GM18507 (cell line): ENCODE results near the gene STX1B.
"Not testable (repeated sequence)": the region's sequence is repeated elsewhere in the genome, so short reads cannot be mapped to it uniquely, and the experiment has no call there.

Experiments used
- DNase-seq: peaks from one replicate; pipeline ENCODE4 v3.0.0; 2011; ENCODE audit warnings: low read depth; ENCODE audit not compliant: insufficient read length; ENCODE audit errors: extremely low spot score
- FAIRE-seq: peaks from 2 replicates; lab custom pipeline; 2011; peaks lifted over from hg19 to GRCh38; lab: Jason Lieb, UNC

Gene STX1B

DNA sequence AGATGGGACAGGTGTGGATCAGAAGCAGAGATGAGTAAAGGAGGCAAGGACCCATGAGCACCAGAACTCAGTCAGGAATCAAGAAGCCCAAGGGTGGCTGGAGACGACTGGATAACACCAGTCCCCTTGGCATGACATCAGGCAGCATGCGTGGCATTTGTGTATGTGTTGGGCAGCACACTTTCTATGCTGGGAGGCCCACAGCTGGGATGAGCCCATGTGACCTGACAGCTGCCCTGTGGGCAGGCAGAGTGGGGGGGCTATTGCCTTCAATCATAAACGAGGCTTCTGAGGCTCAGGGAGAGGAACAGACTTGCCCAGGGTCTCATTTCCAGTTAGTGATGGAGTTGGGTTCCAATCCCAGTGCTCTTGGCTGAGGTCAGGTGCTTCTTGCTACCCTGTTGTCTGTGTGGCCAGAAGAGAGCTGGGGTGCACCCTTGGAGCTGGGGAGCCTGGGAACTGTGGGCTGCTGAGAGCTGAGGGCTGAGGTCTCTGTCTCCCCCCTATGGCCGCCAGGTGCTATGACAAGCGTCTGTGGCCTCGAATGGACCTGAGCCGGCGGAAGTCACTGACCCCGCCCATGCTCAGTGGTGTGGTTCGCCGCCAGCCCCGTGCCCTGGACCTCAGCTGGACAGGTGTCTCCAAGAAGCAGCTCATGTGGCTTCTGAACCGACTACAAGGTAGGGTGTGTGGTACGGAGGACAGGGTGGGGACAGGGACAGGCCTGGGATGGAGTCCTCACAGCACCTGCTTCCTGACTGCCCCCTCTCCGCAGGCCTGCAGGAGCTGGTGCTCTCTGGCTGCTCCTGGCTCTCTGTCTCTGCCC lies 68.6 kb downstream of the STX1B start:
- FAIRE-seq (peak; percentile 96), DNase-seq (peak; percentile 90)

DNA sequence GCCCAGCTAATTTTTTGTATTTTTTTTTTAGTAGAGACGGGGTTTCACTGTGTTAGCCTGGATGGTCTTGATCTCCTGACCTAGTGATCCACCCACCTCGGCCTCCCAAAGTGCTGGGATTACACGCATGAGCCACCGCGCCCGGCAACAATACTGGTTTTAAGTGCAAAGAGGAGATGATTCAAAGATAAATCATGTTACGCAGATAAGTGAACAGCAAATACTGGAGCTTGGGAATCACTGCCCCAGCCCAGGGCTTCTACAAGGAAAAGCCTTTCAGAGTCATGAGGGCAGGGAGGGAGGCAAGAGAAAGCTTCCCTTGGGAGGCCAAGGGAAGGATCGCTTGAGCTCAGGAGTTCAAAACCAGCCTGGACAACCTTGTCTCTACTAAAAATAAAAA lies 70.9 kb downstream of the STX1B start:
- not testable (repeated sequence) for FAIRE-seq, DNase-seq
